GM12864 (cell line): ENCODE results near the gene PLOD2.

Source experiments
- DNase-seq: peaks from one replicate; pipeline ENCODE4 v3.0.0-alpha.2; 2011; ENCODE audit warnings: low read depth
- H3K4me3 ChIP-seq: 2 replicates; pipeline ENCODE4 v1.5.1; 2011; ENCODE audit warnings: mild to moderate bottlenecking, low read depth, low read length, control low read depth
- TF ChIP-seq, protein P1 (sequence below): IDR thresholded peaks from 2 replicates; pipeline ENCODE4 v1.5.1; 2011; ENCODE audit warnings: low read depth, mild to moderate bottlenecking, moderate library complexity, low read length, control low read depth, inconsistent platforms; ENCODE audit errors: missing control alignments

The PLOD2 gene

DNA sequence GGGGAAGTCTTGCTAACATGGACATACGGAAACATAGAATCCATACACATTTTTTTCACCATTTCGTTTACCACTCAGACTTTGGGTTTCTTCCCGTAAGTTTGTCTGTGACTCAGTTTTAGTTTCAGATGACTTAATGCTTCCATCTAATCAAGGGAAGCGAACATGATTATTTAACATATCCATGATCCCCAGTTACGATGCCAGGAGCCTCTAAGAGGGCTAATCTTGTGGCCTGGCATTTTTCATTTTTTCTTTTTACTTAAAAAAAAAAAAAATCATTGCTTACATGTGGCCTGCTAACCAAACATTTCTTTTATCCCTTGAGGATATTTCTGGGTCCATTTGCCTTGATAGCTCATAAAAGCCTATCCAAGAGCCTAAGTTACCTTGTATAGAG, 20.2 kb upstream of the PLOD2 start:
- TF ChIP-seq, protein P1, sequence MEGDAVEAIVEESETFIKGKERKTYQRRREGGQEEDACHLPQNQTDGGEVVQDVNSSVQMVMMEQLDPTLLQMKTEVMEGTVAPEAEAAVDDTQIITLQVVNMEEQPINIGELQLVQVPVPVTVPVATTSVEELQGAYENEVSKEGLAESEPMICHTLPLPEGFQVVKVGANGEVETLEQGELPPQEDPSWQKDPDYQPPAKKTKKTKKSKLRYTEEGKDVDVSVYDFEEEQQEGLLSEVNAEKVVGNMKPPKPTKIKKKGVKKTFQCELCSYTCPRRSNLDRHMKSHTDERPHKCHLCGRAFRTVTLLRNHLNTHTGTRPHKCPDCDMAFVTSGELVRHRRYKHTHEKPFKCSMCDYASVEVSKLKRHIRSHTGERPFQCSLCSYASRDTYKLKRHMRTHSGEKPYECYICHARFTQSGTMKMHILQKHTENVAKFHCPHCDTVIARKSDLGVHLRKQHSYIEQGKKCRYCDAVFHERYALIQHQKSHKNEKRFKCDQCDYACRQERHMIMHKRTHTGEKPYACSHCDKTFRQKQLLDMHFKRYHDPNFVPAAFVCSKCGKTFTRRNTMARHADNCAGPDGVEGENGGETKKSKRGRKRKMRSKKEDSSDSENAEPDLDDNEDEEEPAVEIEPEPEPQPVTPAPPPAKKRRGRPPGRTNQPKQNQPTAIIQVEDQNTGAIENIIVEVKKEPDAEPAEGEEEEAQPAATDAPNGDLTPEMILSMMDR = no peak
- DNase-seq = no peak
- no peak overlapping the region for H3K4me3 ChIP-seq

DNA sequence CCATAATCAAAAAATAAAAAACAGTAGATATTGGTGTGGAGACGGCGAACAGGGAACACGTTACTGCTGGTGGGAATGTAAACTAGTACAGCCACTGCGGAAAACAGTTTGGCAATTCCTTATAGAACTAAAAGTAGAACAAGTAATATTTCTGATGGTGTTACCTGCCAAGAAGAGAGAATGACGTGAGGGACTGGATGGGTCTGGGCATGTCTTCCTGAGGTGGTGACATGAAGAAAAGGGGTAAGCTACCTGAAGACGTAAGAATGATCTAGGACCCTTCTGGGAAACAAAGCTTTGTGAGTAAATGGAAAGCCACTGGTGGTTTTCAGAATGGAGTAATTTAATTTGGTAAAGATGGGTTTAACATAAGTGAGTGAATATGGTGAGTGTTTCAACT, 19.4 kb upstream of the PLOD2 start:
- H3K4me3 ChIP-seq = no peak overlapping the region
- DNase-seq = no peak
- TF ChIP-seq, protein P1 = no peak

DNA sequence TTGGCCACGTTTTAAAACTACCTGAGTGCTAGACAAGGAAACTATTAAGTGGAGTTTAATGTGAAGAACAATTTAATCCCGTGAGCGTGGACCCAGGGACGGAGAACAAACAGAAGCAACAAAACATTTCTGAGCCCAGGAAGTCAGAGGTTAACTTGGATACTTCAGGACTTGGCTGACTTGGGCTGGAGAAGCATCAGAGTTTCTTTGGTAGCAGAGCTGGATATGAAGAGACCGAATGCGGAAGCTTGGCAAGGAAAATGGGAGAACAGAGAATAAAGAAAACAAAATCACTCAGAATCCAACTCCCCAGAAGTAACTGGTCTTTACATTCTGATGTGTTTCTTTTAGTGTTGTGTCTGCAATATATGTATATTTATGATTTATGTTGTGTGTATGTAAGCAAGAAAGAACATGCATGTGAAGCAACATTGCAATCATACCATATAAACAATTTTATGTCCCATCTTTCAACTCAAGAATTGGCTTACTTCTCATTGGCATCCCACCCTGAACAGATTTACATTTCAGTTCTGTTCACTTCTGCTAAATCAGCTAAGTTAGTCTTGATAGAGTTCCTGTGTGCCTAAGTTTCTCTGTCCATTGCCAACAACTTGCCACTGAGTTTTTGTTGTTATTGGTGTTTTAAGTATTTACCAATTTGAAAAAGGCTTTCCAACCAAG, 17.2 kb upstream of the PLOD2 start:
- no peak overlapping the region for H3K4me3 ChIP-seq
- TF ChIP-seq, protein P1 = no peak
- DNase-seq = no peak

DNA sequence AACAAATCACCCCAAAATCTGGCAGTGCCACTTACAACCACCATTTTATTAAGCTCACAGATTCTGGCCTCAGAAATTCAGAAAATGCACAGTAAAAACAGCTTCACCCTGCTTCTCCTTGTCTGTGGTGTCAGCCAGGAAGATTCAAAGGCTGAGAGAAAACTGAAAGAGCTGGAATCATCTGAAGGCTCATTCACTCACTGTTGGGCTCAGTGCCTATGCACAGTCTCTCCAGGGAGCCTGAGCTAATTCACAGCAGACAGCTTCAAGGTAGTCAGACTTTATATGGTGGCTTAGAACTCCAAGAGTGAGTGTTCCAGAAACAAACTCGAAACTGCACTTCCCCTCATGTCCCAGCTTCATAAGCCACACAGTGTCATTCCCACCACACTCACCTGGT, 16.5 kb upstream of the PLOD2 start:
- TF ChIP-seq, protein P1 = no peak
- H3K4me3 ChIP-seq = no peak overlapping the region
- DNase-seq = no peak

DNA sequence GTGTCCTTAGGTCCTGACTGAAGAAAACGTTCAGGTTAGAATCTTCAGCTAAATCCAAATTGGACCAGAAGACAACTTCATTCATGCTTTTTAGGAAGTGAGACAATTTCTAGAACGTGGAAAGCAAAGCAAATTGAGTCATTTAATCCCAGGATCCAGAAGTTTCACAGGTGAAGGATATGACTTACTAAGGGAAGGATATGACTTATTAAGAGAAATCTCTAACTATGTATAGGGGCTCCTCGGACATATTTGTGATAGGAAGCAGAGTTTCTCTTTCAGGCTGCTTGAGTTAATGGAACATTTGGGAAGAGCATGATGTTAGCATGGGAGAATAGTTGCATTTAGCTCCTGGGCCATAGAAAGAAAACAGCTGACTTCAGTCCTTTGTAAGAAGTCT, 16.1 kb upstream of the PLOD2 start:
- TF ChIP-seq, protein P1 = no peak
- no peak for DNase-seq
- no peak overlapping the region for H3K4me3 ChIP-seq

DNA sequence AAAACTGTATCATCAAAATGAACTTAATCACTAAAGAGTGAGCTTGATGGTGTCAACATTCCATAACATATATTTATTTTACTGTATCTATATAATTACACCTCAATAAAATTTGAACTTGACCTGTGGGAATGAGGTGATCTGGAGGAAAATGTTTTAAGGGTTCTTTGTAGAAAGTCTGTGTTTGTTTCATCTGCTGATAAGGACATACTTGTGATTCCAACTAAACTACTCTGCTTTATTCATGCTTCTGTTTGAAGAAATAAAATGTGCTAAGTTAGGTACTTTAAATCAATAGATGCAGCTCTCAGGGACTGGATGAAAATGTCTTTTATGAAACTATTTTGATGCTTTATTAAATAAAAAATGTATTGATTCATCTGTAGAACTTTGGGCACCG, 11.6 kb upstream of the PLOD2 start:
- no peak for DNase-seq
- no peak overlapping the region for H3K4me3 ChIP-seq
- TF ChIP-seq, protein P1 = no peak

DNA sequence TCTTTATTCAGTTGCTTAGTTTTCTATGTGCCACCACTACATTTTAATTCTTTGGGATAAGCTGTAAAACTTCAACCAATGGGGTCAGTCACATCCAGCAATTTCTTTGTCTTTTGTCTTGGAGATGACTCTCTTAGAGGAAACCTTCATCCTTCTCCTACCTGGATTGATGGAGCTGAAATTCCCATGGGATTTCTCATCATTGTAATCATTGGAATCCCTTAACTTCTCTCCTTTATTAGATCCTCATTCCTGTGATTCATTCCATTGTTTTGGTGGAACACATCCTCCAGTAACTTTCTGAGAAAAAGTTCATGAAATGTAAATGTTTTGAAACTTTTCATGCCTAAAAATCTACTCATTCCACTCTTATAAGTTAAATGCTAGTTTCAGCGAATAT, 9.6 kb upstream of the PLOD2 start:
- no peak overlapping the region for H3K4me3 ChIP-seq
- no peak for DNase-seq
- TF ChIP-seq, protein P1 = no peak
